ENCODE data around the gene NPIPA2.
"Not testable (repeated sequence)": the region's sequence is repeated elsewhere in the genome, so short reads cannot be mapped to it uniquely, and the experiment has no call there.

Gene NPIPA2

DNA sequence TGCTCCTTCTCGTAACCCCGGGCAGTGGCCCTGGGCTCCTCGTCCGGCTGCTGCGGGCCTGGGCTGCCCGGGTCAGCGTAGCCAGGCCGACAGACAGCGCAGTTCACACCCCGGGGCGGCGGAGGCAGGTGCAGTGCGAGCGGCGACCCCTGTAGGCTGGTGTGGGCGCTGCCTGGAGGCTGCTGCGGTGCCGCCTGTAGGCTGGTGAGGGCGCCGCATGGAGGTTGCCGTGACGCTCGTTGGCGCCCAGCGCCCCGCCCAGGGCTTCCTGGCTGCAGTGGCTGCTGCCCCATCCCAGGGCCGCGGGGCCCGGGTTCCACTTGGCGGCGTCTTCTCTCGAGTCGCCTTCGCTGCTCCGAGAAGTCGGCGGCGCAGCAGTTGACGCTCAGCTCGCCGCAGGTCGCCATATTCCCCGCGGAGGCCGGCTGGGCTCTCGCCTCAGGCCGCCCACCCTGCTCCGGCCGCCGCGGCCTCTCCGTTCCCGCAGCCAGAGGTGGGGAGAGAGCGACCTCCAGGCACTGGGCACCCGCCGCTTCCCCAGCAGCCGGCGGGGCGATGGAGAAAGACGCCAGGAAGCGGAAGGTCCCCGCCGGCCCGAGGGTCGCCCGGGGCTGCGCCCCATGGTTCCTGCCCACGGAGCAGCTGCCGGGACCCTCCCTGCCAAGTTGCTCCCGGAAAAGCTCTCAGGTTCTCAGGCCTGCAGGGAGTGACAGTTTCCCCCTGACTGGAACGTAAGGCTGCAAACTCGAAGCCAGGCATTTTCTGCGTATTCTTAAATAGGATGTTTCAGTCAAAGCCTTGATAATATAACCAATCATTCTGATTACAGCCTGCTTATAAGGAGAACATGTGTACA, at the start of gene NPIPA2:
Gene NPIPA2, plus strand, starts transcription at position 261 of the 856 bp plus-strand sequence. CDS start 5,533 bp downstream, outside the sequence.
- not testable (repeated sequence) for DNase-seq

DNA sequence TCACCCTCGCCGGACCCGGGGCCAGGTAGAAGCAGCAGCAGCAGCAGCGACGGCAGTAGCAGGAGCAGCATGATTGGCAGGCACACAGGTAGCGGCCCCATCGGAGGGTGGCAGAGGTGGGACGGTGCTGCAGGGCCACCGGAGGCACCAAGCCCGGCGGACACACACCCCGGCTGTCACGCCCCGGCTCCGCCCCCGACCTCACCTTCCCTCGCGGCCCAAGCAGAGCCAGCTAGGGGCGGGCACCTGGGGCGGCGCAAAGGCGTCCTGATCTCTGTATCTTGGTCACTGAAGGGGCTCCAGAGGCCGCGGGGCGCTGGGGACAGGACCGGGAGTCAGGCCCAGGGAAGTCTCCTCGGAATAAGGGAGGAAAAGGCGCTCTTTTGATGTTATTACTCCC, 48.2 kb upstream of the NPIPA2 start, which contains the start of gene PLA2G10:
Gene PLA2G10, minus strand, starts transcription at position 180 of the 400 bp plus-strand sequence. Its CDS starts 79 bp downstream, at position 101.
- not testable (repeated sequence) for DNase-seq

DNA sequence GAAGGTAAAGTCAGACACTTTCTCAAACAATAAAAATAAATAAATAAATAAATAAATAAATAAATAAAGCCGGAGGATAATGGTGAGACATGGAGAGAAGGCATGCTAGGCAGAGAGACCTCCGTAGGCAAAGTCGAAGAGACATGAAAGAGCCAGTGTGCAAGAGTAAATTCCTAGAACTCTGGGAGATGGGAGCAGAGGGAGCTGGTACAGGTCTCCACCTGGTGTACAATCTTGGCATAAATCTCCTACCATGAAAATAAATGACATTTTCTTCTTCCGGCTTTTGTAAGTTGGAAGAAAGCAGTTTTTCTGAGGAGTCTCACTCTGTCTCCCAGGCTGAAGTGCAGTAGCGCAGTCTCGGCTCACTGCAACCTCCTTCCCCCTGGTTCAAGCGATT, 40.5 kb upstream of the NPIPA2 start:
- not testable (repeated sequence) for DNase-seq

DNA sequence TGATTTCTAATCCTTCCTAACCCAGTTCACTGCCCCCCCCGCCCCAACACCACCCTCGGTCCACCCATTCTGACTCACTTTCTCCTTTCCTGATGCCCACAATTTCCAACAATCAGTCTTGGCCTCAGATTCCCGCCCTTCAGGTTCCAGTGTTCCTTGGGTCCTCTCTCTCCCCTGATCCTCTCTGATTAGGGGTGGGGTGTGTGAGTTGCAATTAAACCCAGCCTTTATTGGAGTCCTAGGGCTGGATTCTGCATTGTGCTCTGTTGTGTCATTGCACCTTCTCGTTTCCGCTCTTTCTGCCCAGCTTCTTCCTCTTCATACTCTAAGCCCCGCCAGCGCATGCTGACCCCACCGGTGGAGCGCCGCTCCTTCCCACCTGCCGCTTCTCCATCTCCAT, 39.7 kb upstream of the NPIPA2 start:
- DNase-seq = not testable (repeated sequence)

DNA sequence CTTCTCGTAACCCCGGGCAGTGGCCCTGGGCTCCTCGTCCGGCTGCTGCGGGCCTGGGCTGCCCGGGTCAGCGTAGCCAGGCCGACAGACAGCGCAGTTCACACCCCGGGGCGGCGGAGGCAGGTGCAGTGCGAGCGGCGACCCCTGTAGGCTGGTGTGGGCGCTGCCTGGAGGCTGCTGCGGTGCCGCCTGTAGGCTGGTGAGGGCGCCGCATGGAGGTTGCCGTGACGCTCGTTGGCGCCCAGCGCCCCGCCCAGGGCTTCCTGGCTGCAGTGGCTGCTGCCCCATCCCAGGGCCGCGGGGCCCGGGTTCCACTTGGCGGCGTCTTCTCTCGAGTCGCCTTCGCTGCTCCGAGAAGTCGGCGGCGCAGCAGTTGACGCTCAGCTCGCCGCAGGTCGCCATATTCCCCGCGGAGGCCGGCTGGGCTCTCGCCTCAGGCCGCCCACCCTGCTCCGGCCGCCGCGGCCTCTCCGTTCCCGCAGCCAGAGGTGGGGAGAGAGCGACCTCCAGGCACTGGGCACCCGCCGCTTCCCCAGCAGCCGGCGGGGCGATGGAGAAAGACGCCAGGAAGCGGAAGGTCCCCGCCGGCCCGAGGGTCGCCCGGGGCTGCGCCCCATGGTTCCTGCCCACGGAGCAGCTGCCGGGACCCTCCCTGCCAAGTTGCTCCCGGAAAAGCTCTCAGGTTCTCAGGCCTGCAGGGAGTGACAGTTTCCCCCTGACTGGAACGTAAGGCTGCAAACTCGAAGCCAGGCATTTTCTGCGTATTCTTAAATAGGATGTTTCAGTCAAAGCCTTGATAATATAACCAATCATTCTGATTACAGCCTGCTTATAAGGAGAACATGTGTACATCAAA, 38.9 kb upstream of the NPIPA2 start, which contains the start of gene NPIPA3:
Gene NPIPA3, plus strand, starts transcription at position 256 of the 856 bp plus-strand sequence. CDS start 5,533 bp downstream, outside the sequence.
- not testable (repeated sequence) for DNase-seq

DNA sequence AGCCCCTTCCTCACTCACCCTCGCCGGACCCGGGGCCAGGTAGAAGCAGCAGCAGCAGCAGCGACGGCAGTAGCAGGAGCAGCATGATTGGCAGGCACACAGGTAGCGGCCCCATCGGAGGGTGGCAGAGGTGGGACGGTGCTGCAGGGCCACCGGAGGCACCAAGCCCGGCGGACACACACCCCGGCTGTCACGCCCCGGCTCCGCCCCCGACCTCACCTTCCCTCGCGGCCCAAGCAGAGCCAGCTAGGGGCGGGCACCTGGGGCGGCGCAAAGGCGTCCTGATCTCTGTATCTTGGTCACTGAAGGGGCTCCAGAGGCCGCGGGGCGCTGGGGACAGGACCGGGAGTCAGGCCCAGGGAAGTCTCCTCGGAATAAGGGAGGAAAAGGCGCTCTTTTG, 9.1 kb upstream of the NPIPA2 start:
- not testable (repeated sequence) for DNase-seq

DNA sequence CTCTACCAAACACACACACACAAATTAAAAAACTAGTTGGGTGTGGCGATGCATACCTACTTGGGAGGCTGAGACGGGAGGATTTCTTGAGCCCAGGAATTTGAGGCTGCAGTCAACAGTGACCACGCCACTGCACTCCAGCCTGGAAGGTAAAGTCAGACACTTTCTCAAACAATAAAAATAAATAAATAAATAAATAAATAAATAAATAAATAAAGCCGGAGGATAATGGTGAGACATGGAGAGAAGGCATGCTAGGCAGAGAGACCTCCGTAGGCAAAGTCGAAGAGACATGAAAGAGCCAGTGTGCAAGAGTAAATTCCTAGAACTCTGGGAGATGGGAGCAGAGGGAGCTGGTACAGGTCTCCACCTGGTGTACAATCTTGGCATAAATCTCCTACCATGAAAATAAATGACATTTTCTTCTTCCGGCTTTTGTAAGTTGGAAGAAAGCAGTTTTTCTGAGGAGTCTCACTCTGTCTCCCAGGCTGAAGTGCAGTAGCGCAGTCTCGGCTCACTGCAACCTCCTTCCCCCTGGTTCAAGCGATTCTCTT, 1.4 kb upstream of the NPIPA2 start:
- not testable (repeated sequence) for DNase-seq

DNA sequence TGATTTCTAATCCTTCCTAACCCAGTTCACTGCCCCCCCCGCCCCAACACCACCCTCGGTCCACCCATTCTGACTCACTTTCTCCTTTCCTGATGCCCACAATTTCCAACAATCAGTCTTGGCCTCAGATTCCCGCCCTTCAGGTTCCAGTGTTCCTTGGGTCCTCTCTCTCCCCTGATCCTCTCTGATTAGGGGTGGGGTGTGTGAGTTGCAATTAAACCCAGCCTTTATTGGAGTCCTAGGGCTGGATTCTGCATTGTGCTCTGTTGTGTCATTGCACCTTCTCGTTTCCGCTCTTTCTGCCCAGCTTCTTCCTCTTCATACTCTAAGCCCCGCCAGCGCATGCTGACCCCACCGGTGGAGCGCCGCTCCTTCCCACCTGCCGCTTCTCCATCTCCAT, 539 bp upstream of the NPIPA2 start:
- DNase-seq = not testable (repeated sequence)

DNA sequence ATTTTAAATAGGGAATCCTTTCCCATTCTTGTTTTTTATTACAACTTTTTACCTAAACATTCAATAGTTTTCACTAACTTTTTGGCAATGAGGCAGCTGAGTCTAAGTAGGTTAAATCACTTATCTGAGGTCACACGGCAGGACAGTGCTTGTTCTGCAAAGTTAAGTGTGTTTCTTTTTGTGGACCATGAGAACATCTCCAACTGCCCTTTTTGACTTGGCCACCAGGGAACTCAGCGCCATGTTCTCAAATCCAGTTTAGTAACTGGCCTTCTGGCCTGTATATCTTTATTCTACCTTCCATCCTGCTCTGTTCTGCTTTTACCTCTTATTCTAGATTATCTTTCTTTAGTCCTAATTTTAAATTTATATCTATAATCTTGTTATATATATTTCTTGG, 31.3 kb downstream of the NPIPA2 start:
- DNase-seq = not testable (repeated sequence)

DNA sequence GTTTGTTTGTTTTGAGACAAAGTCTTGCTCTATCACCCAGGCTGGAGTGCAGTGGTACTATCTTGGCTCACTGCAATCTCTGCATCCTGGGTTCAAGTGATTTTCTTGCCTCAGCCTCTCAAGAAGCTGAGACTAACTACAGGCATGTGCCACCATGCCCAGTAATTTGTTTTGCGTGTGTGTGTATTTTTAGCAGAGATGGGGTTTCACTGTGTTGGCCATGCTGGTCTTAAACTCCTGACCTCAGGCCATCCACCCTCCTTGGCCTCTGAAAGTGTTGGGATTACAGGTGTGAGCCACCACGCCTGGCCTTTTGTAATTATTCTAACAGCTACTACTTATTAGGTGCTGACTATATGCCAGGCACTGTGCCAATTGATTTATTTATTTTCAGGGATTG, 33.3 kb downstream of the NPIPA2 start:
- DNase-seq = not testable (repeated sequence)

DNA sequence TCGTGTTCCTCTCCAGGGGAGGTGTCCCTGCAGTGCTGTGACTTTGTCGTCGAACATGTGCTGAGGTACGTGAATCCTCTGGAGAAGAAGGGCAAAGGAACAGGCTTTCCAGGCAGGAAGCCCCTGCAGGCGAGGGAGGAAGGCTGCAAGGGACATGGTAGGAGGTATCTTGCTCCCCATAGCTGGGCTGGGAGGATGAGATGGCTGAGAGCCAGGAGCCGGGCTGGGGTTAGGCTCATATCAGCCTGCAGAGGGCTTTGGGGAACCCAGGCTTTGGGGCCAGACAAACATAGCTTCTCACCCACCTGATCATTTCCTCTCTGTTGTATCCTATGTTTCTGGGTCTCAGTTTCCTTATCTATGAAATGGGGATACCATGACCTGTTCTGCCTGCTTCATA, 34.4 kb downstream of the NPIPA2 start:
- DNase-seq = not testable (repeated sequence)

DNA sequence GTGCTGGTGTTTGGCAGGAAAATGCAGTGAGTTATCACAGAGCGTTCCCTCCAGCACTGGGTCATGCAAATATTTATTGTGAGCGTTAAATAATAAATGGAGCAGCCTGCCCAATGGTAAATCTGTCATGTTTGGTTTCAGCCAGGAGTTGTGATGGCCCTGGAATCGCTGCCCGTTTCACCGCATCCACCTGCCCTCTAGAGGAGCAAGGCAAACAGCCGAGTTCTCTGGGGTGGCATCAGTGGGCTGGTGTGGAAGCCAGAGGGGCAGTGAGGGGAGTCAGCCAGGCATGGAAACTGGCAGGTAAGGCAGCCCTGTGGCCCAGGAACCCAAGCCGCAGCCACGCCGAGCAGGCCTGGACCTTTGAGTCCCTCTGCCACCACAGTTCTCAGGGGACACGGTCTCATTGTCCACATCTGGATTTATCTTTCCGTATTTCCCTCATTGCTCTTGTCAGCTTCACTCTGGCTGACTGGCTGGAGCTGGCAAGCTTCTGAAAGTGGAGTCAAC, 37.1 kb downstream of the NPIPA2 start:
- not testable (repeated sequence) for DNase-seq

DNA sequence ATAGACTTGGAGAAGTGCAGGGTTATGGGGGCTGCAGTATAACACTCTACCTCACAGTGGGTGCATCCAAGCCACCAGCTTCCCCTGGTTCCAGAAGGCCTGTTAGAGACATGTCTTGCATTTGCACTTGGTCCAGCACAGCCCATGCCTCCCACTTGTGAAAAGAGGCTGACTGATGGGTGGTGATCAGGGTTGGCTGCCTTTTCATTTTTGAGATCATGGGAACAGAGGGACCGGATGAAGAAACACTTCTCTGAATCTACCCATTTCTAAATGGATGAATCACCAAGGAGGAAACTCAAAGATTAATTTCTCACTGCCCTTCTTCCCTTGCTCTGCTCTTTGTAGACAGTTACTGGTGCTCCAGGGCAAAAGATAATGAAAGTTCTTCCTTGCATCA, 43.8 kb downstream of the NPIPA2 start:
- not testable (repeated sequence) for DNase-seq

DNA sequence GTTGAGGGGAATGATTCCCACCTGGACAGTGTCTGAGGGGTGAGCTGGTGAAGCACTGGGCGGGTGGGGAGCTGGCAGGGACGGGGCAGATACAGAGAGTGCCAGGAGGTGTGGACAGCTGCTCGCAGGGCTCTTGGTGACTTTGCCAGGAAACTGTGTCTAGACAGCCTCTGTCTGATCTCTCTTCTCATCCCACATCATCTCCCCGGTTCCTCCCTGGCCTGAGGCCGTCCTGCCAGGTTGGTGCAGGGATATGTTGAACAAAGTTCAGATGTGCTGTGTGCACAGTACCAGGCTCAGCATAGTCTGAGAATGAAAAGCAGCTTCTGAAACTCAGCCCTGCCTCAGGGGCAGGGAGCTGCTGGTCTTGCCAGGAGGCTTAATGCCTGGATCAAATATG, 47.2 kb downstream of the NPIPA2 start:
- DNase-seq = not testable (repeated sequence)

DNA sequence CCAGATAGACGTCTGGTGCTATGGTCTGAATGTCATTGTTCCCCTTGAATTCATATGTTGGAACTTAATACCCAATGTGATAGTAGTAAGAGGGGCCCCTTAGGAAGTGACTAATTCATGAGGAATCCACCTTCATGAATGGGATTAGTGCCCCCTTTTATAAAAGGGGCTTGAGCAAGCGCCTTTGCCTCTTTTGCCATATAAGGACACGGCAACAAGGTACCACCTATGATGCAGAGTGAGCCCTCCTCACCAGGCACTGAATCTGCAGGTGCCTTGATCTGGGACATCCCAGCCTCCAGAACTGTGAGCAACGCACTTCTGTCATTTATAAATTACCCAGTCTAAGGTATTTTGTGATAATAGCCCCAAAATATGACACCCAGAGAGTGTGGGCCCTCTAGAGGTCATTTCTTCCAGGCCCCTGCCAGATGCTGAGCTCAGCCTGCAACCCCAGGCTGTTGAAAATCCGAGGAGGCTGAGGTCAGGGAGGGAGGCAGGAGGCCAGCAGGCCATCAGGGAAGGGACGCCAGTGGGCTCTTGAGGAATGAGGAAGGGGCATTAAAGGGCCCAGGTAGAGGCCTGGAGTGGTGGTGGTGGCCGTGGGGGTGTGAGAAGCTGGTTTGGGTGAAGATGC, 48.1 kb downstream of the NPIPA2 start:
- DNase-seq = not testable (repeated sequence)

DNA sequence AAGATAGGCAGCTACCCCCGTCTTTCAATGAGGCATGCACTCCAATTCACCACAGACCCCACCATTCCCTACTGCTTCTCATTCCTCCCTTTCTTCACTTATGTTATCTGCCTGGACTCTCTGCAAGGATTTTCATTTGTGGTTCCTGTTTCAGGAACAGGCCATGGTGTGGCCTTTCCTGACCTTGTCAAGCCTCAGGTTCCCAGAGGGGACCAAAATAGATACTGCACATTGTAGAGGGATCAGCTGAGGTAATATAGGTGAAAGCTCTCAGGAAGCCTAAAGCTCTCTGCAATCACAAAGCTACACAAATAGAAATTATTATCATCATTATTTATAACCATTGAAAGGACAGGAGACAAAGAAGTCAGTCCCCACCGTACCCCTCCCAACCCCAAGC, 50.6 kb downstream of the NPIPA2 start:
- not testable (repeated sequence) for DNase-seq

DNA sequence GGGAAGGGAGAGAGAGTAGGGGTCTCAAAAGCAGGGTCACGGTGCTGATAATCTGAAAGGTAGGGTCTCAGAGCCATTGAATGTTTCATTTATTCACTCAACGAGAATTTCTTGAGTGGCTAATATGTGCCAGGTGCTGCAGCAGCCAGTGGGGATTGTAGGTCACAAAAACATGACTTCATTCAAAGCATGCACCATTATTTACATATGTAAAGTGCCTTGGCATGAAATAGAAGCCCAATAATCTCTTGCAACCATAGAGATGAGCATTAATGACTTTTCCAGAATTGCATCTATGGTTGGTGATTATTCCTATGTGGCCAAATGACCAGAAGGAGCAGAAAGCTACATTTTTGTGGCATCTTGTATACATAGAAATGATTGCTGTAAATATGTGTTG, 55.2 kb downstream of the NPIPA2 start:
- not testable (repeated sequence) for DNase-seq

DNA sequence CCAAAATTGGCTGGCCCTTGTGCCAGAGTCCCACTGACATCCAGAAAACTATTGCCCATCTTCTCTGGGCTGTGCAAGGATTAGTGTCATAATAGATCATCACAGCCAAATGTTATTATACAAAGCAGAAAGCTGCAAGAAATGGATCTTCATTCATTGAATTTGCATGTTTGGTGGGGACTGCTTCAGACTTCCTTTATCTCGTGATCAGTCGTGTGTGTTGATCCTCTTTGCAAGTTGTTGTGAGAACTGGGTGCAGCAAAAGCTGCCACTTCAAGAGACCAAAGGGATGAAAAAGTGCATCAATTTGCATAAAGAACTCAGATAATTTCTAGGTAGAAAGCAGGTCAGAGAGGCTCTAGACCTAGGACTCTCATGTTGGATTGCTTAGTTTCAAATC, 61.2 kb downstream of the NPIPA2 start:
- DNase-seq = not testable (repeated sequence)

DNA sequence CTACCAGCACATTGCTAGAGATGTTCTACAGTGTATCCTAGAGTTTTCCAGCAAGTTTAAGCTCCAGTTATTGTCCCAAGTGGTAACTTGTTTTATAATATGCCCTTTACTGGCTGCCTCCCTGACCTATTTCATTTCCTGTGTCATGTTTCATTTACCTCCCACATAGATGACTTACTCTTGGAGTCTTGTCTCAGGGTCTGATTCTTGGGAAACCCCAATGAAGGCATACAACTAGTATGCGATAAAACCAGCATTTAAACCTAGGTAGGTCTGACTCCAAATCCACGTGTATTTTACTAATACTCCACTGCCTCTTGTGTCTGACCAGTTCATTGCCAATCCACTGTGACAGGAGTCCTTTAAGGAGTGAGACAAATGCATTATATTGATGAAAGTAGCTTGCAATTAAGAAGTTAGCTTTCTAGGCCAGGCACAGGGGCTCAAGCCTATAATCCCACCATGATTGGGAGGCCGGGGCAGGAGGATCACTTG, 64.9 kb downstream of the NPIPA2 start:
- DNase-seq = not testable (repeated sequence)

DNA sequence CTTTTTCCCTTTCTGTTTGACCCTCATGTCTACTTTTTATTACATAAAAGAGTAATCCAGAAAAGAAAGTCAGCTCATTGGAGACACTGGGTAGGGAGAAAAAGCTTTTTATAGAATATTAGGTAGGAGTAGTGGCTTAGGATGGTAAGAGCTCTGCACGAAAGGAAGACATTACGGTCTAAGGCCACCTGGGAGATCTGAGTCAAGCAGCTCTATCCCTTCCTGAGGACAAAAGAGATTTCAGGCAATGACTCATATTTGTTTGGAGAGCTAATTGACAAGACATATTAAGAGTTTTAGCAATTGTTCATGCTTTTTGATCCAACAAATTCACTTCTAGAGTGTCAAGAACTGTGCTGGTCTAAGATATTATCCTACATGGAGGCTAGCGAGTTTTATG, 71.6 kb downstream of the NPIPA2 start:
- DNase-seq = not testable (repeated sequence)

Measured in CD4-positive, alpha-beta T cell treated with Interleukin-4 for 1 hour (primary cell).